Measurements from ENCODE around the gene RAB22A. TPM values are rescaled to one million over a fixed set of nuclear protein-coding genes. Genes with fewer than 3 reads are reported as not detected.

The RAB22A gene
- total and polyA plus RNA-seq, 2 donors (not counting 1 experiment from before 2014, with no cell fraction given) = 13.7 to 20.6 TPM

DNA sequence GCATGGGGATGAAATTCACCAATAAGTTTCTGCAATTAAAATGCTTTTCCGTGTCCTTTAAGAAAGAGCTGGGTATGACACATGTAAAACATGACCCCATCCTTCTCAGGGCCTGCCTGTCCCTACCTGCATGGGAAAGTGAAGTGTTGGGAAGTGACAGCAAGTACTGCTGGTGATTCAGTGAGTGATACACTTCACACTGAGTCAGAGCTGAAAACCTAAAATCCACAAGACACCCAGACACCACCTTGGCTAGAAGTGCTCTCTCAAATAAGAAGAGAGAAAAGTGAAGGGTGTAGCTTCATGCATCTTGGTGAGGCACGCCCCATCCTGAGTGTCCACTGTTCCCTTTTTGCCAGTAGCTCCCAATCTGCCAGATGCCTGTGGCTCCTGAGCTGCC is 3.3 kb downstream of the RAB22A start:
- Histone ChIP-seq H3K27ac (ENCODE audit: insufficient read depth, low read length) (no peak overlapping the region), H3K79me2 (ENCODE audit: control insufficient read depth, insufficient read depth, low read length) (peaks cover 50% of the 10 kb centered on the region), H3K4me2 (ENCODE audit: extremely low read depth, insufficient read depth, low read length) (no peak overlapping the region), H3K9me3 (ENCODE audit: control insufficient read depth, insufficient read depth, low read depth, low read length) (no peaks in the 10 kb centered on the region), H3K36me3 (ENCODE audit: control insufficient read depth, insufficient read depth, low read length) (peaks cover 15% of the 10 kb centered on the region), H3K4me3 (replicated peaks in 1 of 4; ENCODE audit: control extremely low read depth in 1 of 4, insufficient read depth in 1 of 4, low read depth in 3 of 4, low read length in 4 of 4) (no peak overlapping the region), H3K9ac (ENCODE audit: insufficient read depth, low read length) (no peak overlapping the region), H3K27me3 (ENCODE audit: control insufficient read depth, insufficient read depth, low read length) (no peaks in the 10 kb centered on the region), H2AFZ (ENCODE audit: low read length) (no peak overlapping the region), H4K20me1 (ENCODE audit: control insufficient read depth, extremely low read depth, insufficient read depth, low read length) (no peaks in the 10 kb centered on the region), H3K4me1 (ENCODE audit: control insufficient read depth, extremely low read depth, insufficient read depth, low read length) (no peaks in the 10 kb centered on the region)
- TF ChIP-seq CTCF (conservative IDR thresholded peaks at IDR 0.05 in 1 of 2, IDR thresholded peaks at IDR 0.05 in 1 of 2; ENCODE audit: low read depth in 1 of 2, low read length in 2 of 2) (no peak), EZH2 (IDR thresholded peaks at IDR 0.05; ENCODE audit: low read length, missing control alignments) (no peak)
- DNase-seq (ENCODE audit: low read depth in 2 of 2) = no peak

- no peak for DNase-seq (ENCODE audit: low read depth in 2 of 2)
- H2AFZ ChIP-seq (ENCODE audit: low read length) = no peak overlapping the region
- H3K4me3 ChIP-seq (replicated peaks in 1 of 4; ENCODE audit: control extremely low read depth in 1 of 4, insufficient read depth in 1 of 4, low read depth in 3 of 4, low read length in 4 of 4) = no peak overlapping the region
- H3K27me3 ChIP-seq (ENCODE audit: control insufficient read depth, insufficient read depth, low read length) = no peaks in the 10 kb centered on the region
- no peak overlapping the region for H3K27ac ChIP-seq (ENCODE audit: insufficient read depth, low read length)
- H3K79me2 ChIP-seq (ENCODE audit: control insufficient read depth, insufficient read depth, low read length) = peaks cover 51% of the 10 kb centered on the region
- no peaks in the 10 kb centered on the region for H4K20me1 ChIP-seq (ENCODE audit: control insufficient read depth, extremely low read depth, insufficient read depth, low read length)
- peaks cover 15% of the 10 kb centered on the region for H3K36me3 ChIP-seq (ENCODE audit: control insufficient read depth, insufficient read depth, low read length)
- H3K9me3 ChIP-seq (ENCODE audit: control insufficient read depth, insufficient read depth, low read depth, low read length) = no peaks in the 10 kb centered on the region
- H3K4me1 ChIP-seq (ENCODE audit: control insufficient read depth, extremely low read depth, insufficient read depth, low read length) = no peaks in the 10 kb centered on the region
- no peak overlapping the region for H3K4me2 ChIP-seq (ENCODE audit: extremely low read depth, insufficient read depth, low read length)
- TF ChIP-seq CTCF (conservative IDR thresholded peaks at IDR 0.05 in 1 of 2, IDR thresholded peaks at IDR 0.05 in 1 of 2; ENCODE audit: low read depth in 1 of 2, low read length in 2 of 2) (no peak), EZH2 (IDR thresholded peaks at IDR 0.05; ENCODE audit: low read length, missing control alignments) (no peak)
- H3K9ac ChIP-seq (ENCODE audit: insufficient read depth, low read length) = no peak overlapping the region
Measured at GRCh38 chr20:58313396-58313795, 3.9 kb downstream of the RAB22A start.

DNA sequence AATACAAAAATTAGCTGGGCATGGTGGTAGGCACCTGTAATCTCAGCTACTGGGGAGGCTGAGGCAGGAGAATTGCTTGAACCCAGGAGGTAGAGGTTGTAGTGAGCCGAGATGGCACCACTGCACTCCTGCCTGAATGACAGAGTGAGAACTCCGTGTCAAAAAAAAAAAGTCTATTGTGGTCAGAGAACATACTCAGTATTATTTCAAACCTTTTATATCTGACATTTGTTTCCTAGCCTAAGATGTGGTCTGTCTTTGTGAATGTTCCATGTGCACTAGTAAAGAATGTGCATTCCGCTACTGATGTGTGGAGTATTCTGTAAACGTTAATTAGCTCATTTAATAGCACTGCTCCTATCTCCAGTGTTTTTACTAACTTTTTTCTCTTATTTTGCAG is 11.7 kb downstream of the RAB22A start:
- no peak overlapping the region for H2AFZ ChIP-seq (ENCODE audit: low read length)
- no peak for DNase-seq (ENCODE audit: low read depth in 2 of 2)
- H3K27ac ChIP-seq (ENCODE audit: insufficient read depth, low read length) = no peak overlapping the region
- TF ChIP-seq CTCF (conservative IDR thresholded peaks at IDR 0.05 in 1 of 2, IDR thresholded peaks at IDR 0.05 in 1 of 2; ENCODE audit: low read depth in 1 of 2, low read length in 2 of 2) (no peak), EZH2 (IDR thresholded peaks at IDR 0.05; ENCODE audit: low read length, missing control alignments) (no peak)
- H3K4me2 ChIP-seq (ENCODE audit: extremely low read depth, insufficient read depth, low read length) = no peak overlapping the region
- H3K9ac ChIP-seq (ENCODE audit: insufficient read depth, low read length) = no peak overlapping the region
- peaks cover 5% of the 10 kb centered on the region for H3K36me3 ChIP-seq (ENCODE audit: control insufficient read depth, insufficient read depth, low read length)
- H3K9me3 ChIP-seq (ENCODE audit: control insufficient read depth, insufficient read depth, low read depth, low read length) = no peaks in the 10 kb centered on the region
- H3K4me3 ChIP-seq (replicated peaks in 1 of 4; ENCODE audit: control extremely low read depth in 1 of 4, insufficient read depth in 1 of 4, low read depth in 3 of 4, low read length in 4 of 4) = no peak overlapping the region
- no peaks in the 10 kb centered on the region for H4K20me1 ChIP-seq (ENCODE audit: control insufficient read depth, extremely low read depth, insufficient read depth, low read length)
- peaks cover 46% of the 10 kb centered on the region for H3K79me2 ChIP-seq (ENCODE audit: control insufficient read depth, insufficient read depth, low read length)
- no peaks in the 10 kb centered on the region for H3K27me3 ChIP-seq (ENCODE audit: control insufficient read depth, insufficient read depth, low read length)
- H3K4me1 ChIP-seq (ENCODE audit: control insufficient read depth, extremely low read depth, insufficient read depth, low read length) = no peaks in the 10 kb centered on the region
